ENCODE measurements around the gene ANKRD42. TPM values are rescaled to one million over a fixed set of nuclear protein-coding genes. Genes with fewer than 3 reads are reported as not detected.
"Not testable (repeated sequence)": the region's sequence is repeated elsewhere in the genome, so short reads cannot be mapped to it uniquely, and the experiment has no call there.

ANKRD42 gene
- total and polyA plus RNA-seq, 9 of the 15 experiments (the other 6 are each of a cell fraction or from before 2014, with no cell fraction given), result 2.8 to 9.1 (median 6.1) TPM

- FAIRE-seq; H3K9me3 ChIP-seq (replicated peaks; ENCODE audit: control insufficient read depth, insufficient read depth, low read depth, low read length); H4K20me1 ChIP-seq (replicated peaks; ENCODE audit: control insufficient read depth, insufficient read depth, low read length); BruUV-seq (replicated peaks); ATAC-seq; H3K27ac ChIP-seq (ENCODE audit: extremely low read depth, low read depth, low read length); H3K27me3 ChIP-seq (ENCODE audit: control insufficient read depth in 2 of 2, insufficient read depth in 2 of 2, low read length in 2 of 2); POLR2A ChIA-PET; H3K4me3 ChIP-seq; in situ Hi-C loops (cut with MboI); H3K4me2 ChIP-seq (ENCODE audit: insufficient read depth, low read length); H3K4me1 ChIP-seq (replicated peaks in 1 of 2; ENCODE audit: control insufficient read depth in 2 of 2, insufficient read depth in 2 of 2, low read length in 2 of 2); H2AFZ ChIP-seq (ENCODE audit: low read depth, low read length); intact Hi-C loops (cut with micrococcal nuclease); H3K9me1 ChIP-seq (ENCODE audit: control insufficient read depth, insufficient read depth, low read length); H3K9ac ChIP-seq (ENCODE audit: insufficient read depth in 1 of 2, low read depth in 2 of 2, low read length in 2 of 2); DNase-seq (ENCODE audit: extremely low read depth in 1 of 4, low spot score in 3 of 4); CTCF ChIA-PET (ENCODE audit: low intra/inter-chr PET ratio); H3K79me2 ChIP-seq (ENCODE audit: control insufficient read depth, insufficient read depth, low read length): not testable (repeated sequence)
- TF ChIP-seq ZNF146 (CRISPR knock-in tag; IDR thresholded peaks at IDR 0.05; ENCODE audit: unreplicated experiment), result peak; percentile 90
- peak; percentile 49; the same call in 1 of the 2 replicates for TF ChIP-seq BCOR (IDR thresholded peaks at IDR 0.05)
- peak in 1 of 2 experiments; percentile 38; a peak in 1 of 4 replicates for TF ChIP-seq KDM1A (IDR thresholded peaks at IDR 0.05)
- peaks cover 35% of the 10 kb centered on the region; the same call in 1 of the 3 replicates for H3K36me3 ChIP-seq (ENCODE audit: control insufficient read depth, insufficient read depth, low read length)
- 95% methylated on average over 5 of the region's 5 CpGs for WGBS (ENCODE audit: insufficient coverage, low coverage, missing lambda C conversion rate)
Observed at GRCh38 chr11:83271734-83272133, 78.2 kb downstream of the ANKRD42 start.

- FAIRE-seq, result no peak
- no peak overlapping the region for H3K4me3 ChIP-seq
- ChIA-PET CTCF (ENCODE audit: low intra/inter-chr PET ratio) (no interaction called here), POLR2A (no interaction called here)
- H2AFZ ChIP-seq (ENCODE audit: low read depth, low read length), result no peak overlapping the region
- H3K9me3 ChIP-seq (replicated peaks; ENCODE audit: control insufficient read depth, insufficient read depth, low read depth, low read length), result no peaks in the 10 kb centered on the region
- no peaks in the 10 kb centered on the region for H3K9me1 ChIP-seq (ENCODE audit: control insufficient read depth, insufficient read depth, low read length)
- no peaks in the 10 kb centered on the region for H3K4me1 ChIP-seq (replicated peaks in 1 of 2; ENCODE audit: control insufficient read depth in 2 of 2, insufficient read depth in 2 of 2, low read length in 2 of 2)
- peaks cover 37% of the 10 kb centered on the region; the same call in 1 of the 3 replicates for H3K36me3 ChIP-seq (ENCODE audit: control insufficient read depth, insufficient read depth, low read length)
- H4K20me1 ChIP-seq (replicated peaks; ENCODE audit: control insufficient read depth, insufficient read depth, low read length), result no peaks in the 10 kb centered on the region
- ATAC-seq, result no peak
- in situ Hi-C loops (cut with MboI), result no loop called here
- H3K9ac ChIP-seq (ENCODE audit: insufficient read depth in 1 of 2, low read depth in 2 of 2, low read length in 2 of 2), result no peak overlapping the region
- H3K27ac ChIP-seq (ENCODE audit: extremely low read depth, low read depth, low read length), result no peak overlapping the region
- no TSS peak for BruUV-seq (replicated peaks)
- no peak overlapping the region for H3K4me2 ChIP-seq (ENCODE audit: insufficient read depth, low read length)
- no peaks in the 10 kb centered on the region for H3K79me2 ChIP-seq (ENCODE audit: control insufficient read depth, insufficient read depth, low read length)
- no peaks in the 10 kb centered on the region for H3K27me3 ChIP-seq (ENCODE audit: control insufficient read depth in 2 of 2, insufficient read depth in 2 of 2, low read length in 2 of 2)
- intact Hi-C loops (cut with micrococcal nuclease), result no loop called here
- DNase-seq (ENCODE audit: extremely low read depth in 1 of 4, low spot score in 3 of 4), result no peak
- TF ChIP-seq HSF4 (CRISPR knock-in tag; IDR thresholded peaks at IDR 0.05; ENCODE audit: borderline replicate concordance) (no peak), ZNF143 (CRISPR knock-in tag; IDR thresholded peaks at IDR 0.05) (no peak), TEAD2 (tag; IDR thresholded peaks at IDR 0.05) (no peak), ARNT (IDR thresholded peaks at IDR 0.05) (no peak), KHSRP (IDR thresholded peaks at IDR 0.05) (no peak), JUND (IDR thresholded peaks at IDR 0.05; ENCODE audit: borderline replicate concordance, low read depth, low read length) (no peak), JUND (tag; IDR thresholded peaks at IDR 0.05; ENCODE audit: borderline replicate concordance, low read depth, low read length) (no peak), E2F1 (CRISPR knock-in tag; IDR thresholded peaks at IDR 0.05) (no peak), STAT5A (IDR thresholded peaks at IDR 0.05; ENCODE audit: borderline replicate concordance, low read length) (no peak), RBM39 (optimal IDR thresholded peaks at IDR 0.05; ENCODE audit: low read depth, low read length) (no peak), NRF1 (conservative IDR thresholded peaks at IDR 0.05 in 1 of 2, IDR thresholded peaks at IDR 0.05 in 1 of 2) (no peak), YY1 (IDR thresholded peaks at IDR 0.05; ENCODE audit: borderline replicate concordance in 1 of 3, control insufficient read depth in 1 of 3, extremely low read depth in 1 of 3, insufficient read depth in 3 of 3, insufficient read length in 1 of 3, insufficient replicate concordance in 2 of 3, low read depth in 1 of 3, low read length in 2 of 3) (no peak), ZNF316 (IDR thresholded peaks at IDR 0.05) (no peak), ZNF12 (CRISPR knock-in tag; IDR thresholded peaks at IDR 0.05) (no peak), ZKSCAN8 (CRISPR knock-in tag; IDR thresholded peaks at IDR 0.05) (no peak)
Observed at GRCh38 chr11:83272627-83273026, 79.1 kb downstream of the ANKRD42 start.
